Cortex of kidney (tissue), 1 donor: ENCODE results near the gene CD96.

ENCODE experiments used
- DNase-seq: peaks from one replicate; lab custom pipeline; 2025; lab: John Stamatoyannopoulos, UW

Gene CD96

DNA sequence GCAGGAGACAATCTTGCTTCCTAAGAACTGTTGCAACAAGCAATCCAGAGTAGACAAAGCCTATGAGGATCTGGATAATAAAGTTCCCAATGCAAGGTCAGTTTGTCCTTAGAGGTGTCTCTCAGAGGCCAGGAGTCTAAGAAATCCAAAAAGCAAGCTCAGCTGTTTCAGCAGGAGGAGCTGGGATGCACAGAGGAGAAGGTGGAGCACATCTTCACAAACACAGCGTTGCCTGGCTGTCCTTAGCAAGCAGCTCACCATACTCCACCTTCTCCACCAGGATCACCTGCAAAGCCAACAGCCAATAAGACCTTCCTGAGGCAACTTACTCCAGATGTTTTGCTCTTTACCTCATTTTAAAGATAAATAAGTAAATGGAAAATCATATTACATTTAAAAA lies 52.8 kb downstream of the CD96 start:
- DNase-seq, result no peak

DNA sequence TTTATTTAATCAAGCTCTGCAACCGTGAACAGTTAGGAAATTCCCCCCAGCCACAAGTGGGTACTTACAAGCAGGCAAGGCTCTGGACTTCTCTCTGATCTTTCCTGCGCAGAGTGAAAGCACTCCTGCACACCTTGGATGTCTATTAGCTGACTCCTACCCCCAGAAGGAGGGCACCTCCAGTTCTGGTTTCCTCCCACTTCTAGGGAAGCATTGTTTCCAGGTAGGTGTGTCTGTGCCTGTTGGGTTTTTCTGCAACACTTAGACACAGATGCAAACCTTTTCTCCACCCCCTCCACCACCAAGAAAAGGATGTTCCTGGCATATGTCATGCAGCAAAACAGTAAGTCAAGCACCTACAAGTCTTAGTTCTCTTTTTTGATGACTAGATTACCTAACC lies 53.2 kb downstream of the CD96 start, which contains the start of gene ZBED2:
Gene ZBED2, minus strand, starts transcription at position 115 of the 400 bp plus-strand sequence. CDS start 1,145 bp downstream, outside the sequence.
- DNase-seq, result no peak

DNA sequence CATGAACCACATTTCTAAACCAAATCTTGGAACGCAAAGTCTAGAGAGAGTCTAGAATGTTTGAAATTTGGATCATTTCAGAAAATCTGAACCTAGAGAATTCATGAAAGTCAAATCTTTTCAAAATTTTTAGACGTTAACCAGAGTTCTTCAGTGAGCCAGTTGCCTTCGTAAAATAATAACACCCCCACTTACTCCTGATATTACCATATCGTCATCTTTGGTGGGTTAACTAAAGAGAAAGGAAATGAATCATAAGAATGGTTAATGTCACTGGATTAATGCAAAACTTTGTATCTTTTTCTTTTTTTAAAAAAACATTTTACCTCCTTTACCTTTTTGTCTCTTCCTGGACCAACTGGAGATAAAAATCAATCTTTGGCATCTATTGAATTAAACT lies 54.3 kb downstream of the CD96 start:
- DNase-seq, result no peak

DNA sequence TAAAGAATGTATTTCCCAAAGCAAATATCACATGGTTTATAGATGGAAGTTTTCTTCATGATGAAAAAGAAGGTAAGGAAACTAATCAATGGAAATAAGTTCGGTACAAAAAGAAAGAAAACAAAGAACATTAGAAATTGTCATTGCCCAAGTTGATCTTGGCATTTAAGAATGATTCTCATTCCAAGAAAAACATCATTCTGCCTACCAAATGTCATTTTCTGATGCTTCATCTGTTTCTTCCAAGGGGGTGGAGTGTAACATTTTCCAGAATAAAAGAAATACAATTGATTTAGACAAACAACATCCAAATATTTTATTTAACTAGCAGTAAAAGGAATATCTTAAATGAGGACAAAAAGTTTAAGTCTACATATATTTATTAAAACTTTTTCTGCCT lies 56.1 kb downstream of the CD96 start:
- no peak for DNase-seq

DNA sequence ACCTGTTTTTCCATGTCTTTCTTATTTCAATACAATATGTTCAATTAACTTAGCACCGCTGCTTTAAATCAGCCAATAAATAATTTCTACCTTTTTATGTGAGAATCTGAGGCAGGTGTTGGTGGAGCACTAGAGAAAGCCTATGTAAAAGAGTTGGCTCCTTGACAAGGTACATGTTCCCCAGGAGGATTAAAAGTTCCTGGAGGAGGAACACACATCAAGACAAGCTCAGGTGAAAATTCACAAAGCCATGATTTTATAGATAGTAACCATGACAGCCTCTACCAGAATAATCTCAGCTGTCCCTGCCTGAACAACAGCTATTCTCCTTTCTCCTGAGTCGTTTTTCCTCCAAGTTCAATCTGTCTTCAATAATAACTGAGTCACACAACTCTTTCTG lies 56.6 kb downstream of the CD96 start:
- no peak for DNase-seq

DNA sequence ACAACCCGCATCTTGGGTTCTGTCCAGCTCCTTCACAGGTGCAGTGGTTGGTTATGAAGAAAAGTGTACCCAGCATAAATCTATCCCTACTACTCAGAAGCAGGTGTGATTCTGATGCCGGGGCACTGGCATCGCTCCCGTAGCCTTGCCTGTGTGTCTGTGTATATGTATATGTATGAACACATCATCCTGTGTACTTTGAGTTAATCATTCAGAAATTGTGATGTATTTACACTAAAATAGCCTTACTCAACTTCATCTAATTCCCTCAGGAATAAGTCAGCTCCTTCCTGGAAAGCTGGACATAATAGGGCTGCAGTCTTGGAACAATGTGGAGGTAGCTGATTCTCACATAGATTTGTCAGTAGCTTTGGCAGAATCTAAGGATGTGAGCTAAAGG lies 59.8 kb downstream of the CD96 start:
- DNase-seq, result no peak

DNA sequence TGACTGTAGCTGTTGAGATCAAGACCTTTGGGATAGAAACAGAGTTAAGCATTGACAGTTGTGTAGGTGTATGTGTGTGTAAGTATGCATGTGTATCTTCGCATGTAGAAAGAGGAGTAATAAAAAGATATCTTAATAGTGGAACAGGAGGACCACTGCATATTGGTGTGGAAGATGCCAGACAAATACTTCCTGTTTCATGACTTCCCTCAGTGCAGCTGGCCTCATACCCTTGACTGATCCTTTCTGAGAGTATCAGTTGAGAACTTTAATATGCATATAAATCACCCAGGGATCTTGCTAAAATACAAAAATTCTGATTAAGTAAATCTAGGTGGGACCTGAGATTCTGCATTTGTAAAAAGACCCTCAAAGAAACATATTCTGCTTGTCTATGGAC lies 61.7 kb downstream of the CD96 start:
- no peak for DNase-seq

DNA sequence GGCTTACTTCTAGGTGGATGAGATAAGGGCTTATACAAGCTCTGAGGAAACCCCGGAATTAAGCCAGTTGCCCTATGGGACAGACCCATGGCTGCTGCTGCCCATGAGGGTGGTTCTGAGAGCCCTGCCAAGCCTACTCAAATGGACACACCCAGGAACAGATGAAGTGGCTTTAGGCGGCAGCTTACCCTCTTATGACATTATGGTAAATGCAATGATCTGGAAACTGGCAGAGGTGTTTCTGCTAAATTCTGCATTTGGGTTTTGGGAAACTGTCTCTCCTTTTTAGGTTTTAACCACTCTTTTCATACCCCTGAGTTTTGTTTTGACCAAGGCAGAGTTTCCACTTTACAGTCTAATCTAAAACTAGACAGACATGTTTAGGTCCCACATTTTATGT lies 62.1 kb downstream of the CD96 start:
- DNase-seq, result no peak

DNA sequence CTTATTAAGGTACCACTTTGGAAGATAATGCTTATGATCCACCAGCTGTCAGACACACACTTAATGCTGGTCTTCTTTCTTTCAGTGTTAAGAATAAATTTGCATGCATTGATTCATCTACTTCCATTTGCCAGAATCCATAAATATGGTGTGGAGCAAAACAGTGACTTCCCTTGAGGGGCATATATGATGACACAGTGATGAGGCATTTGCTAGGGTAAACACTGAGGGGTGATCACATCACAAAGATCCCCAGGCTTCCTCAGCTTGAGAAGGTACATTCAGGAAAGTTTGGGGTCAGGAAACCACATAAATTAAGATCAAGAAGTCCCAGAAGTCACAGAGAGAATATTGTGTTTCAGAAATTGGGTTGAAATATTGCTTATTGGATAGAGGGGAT lies 63.0 kb downstream of the CD96 start:
- DNase-seq, result no peak

DNA sequence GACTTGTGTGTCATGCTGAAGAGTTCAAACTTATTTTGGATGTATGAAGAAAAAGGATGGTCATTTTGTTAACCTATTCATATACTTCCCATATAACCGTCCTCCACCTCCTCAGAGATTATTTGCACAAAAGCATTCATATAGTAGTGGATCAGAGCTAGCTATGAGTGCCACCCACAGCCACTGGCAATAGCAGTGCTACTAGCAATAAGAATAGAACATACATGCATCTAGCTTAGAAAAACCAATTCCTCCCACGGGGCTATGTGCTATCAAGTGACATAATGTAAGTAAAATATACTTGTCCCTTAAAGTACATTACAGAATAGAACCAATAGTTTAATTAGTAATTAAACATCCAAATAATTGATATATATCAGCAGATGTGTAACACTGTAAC lies 63.5 kb downstream of the CD96 start:
- DNase-seq, result no peak

DNA sequence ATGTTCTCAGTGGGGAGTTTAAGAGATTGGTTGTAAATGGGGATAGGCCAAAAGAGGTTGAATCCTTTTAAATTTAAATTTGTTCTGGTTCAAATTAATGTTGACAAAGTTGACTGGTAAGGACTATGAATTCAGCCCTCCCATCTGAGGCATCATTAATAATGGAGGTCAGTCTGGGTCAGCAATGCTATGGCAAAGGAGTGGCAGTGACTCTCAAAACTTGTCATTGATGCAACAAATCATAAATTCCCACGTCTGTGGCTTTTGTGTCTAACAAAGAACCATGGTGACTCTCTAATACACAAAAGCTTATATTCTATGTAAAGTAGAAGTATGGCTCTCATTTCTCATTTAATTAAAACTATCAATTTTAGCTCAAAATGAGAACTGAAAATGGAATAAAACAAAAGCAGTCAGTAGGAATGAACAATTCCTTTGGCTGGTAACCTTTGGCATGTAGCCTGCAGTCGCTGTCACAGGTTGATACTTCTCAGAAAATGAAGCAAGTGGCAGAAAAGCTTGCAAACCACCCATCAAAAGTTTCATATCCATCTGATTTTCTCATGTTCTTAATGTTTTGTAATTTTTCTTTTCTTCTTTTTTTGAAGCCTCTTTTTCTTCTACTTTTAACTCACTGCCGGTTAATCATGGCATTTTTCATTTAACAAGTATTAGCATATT lies 65.4 kb downstream of the CD96 start:
- DNase-seq, result no peak

DNA sequence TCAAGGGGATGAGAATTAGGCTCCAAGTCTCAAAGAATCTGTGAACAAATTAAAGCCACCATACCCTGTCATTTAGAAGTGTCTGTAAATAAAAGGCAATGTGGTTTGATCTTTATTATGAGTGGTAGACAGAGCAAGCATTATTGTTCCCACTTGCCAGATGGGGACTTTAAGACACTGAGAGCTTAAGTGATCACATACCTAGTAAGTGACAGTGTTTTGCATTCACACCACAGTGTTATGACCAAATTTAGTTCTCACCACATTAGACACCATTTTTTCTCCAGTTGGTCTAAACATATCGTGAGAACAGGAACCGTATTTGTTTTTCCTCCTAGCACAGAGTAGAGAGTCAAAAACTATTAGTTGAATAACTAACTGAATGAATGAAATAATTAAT lies 66.4 kb downstream of the CD96 start:
- no peak for DNase-seq

DNA sequence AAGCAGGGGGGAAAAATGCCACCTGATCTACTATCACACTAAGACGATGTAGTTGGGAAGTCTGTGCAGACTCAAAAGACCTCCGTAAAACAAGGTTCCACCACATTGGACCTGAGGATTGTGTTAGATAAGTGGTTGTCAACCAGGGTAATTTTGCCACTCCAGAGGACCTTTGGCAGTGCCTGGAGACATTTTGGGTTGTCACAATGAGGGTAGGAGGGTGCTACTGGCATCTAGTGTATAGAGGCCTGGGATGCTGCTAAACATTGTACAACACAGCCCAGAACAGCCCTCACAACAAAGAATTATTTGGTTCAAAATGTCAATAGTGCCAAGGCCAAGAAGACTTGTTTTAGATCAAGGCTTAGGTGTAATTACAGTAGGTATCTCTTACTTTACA lies 67.7 kb downstream of the CD96 start:
- no peak for DNase-seq

DNA sequence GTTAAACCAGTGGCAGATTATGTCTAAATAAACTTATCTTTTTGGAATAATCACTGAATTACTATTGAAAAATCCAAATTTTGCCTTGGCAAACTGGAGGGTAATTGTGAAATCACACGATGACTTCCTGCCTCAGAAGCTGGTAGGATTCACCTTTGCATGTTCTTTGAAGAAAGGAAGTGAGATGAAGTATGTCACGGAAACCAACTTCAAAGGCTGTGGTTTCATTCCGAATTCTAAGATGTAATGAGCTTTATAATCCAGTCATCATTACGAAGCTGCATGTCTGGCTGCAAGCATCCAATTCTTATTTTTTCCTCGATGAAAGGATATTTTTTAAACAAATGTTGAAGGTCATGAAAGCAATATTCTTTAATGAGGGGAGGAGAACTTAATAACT lies 68.2 kb downstream of the CD96 start:
- DNase-seq, result no peak

DNA sequence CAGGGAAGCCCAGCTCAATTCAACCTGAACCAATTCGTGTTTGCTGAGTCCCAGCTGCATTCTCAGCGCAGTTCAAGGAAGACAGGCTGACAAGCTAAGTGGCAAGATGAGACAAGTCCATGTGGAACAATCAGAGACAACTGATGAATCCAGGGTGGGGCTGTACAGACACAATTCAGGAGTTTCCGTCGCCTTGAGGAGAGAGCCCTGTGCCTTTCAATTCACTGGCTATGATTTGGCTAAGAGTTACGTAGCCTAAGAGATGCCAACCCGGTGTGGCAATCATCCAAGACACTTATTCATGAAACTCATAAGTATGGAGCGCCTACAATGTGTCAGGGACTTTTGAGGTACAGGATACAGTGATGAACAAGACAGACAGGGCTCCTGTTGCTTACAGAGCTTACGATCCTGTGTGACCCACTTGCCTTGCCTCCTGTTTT lies 68.6 kb downstream of the CD96 start:
- DNase-seq, result no peak

DNA sequence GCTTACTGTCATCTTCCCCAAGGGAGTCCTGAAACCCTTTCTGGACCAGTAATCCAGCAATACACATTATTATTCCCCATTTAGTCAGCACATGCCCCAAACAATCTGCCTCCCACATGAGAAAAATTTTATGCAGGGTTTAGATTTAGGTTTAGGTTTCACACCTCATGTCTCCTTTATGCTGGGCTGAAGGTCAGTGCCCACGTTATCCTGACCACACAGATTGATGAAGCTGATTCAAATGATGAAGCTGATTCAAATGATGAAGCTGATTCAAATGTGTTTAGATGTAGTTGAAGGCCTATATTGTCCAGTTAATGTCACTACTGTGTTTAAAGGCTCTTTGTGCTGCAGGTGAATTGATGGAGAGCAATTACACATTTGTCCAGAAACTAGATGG lies 71.3 kb downstream of the CD96 start:
- no peak for DNase-seq

DNA sequence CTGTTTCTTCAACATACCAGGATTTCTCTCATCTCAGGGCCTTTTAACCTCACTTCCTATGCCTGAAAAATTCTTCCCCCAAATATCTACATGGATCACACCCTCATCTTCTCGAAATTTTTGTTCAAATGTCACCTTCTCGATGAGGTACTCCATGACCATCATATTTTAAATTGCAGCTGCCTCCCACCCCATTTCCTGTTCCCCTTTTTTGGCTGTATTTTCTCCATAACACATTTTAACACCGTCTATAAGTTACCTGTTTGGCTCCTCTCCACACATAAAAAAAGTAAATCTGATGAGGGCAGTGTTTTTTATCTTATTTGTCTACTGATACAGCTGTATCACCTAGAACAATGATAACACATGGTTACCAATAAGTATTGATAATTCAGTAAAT lies 73.9 kb downstream of the CD96 start:
- DNase-seq, result no peak

DNA sequence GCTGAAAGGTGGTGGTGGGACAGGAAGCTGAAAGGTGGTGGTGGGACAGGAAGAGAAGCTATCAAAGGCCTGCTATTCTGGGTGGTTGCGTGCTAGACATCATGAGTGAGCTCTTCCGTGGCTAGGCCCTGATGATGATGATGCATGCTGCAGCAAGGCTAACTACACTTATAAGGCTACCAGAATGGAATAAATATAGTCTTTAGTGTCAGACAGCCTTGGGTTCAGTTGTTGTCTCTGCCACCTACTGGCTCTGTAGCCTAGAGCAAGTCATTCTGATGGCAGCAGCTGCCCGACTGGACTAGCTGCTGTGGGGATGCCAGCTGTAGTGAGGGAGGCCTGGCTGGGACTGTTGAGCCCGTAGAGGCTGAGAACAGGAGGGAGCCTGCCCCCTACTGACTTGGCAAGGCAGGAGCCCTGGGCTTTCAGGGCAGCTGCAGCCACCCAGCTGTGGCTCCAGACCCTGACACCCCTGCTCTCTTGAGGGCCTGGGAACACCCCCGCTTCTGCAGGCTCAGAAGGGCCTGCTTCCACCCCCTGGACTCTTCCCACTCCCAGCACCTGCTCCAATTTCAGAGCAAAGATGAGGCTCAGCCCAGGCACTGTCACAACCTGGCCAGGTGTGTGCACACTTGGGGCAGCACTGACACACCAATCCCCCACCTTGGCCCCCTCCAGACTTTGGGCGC lies 74.6 kb downstream of the CD96 start:
- no peak for DNase-seq

DNA sequence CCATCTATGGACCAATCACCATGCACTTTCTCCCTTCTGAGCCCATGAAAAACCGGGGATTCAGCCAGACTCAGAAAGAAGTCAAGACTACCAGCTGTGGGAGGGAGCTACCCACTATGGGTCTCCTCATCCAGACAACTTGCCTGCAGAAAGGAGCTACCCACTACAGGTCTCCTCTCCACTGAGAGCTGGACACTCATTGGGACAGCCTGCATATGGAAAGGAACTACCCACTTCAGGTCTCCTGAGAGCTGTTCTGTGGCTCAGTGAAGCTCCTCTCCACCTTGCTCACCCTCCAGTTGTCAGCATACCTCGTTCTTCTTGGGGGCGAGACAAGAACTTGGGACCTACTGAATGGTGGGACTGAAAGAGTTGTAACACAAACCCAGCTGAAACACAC lies 75.4 kb downstream of the CD96 start:
- no peak for DNase-seq

DNA sequence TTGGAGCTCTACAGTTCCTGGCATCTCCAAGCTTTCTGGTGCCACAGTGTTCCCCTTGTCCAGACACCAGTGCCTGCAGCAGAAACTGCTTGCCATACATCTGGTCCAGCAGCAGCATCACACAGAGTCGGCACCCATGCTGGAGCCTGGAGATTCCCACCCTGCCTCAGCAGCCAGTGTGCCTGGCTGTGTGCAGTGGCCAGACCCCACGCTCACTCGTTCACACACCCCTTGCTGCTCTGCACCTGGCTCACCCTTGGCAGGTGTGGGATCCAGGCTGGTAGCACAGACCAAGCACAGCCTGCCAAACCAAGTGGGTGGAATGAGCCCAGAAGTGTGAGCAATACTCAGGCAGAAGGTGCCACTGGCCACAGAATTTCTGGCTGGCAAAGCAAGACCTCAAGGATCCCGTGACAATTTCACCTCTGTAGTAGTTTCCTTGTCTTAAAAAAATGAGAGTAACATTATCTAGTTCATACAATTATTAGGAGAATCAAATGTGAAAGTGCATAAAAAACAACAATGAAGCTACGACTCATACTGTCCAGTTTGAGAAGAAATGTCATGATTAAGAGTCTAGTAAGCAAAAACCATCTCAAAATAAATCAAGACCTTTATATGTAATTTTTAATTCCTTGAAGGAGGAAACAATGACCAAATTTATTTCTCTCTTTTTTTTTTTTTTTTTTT lies 76.1 kb downstream of the CD96 start:
- DNase-seq, result no peak

DNA sequence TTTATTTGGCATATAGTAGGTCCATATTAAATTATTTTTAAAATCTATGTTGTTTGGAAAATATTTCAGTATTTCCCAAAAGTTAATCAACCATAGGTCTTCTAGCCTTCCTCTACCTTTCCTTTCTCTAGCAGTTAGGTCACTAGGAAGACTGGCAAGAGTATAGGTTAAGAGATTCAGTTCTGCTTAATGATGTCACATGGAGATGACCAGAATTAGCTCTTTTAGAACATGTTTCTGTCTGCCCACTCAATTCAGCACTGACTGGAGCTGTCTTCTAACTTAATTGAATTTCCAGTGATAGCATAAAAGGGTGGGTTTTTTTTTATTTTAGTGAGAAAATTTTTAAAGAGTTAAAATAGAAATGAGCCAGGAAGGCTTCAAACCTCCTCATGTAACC lies 76.9 kb downstream of the CD96 start:
- DNase-seq, result no peak

DNA sequence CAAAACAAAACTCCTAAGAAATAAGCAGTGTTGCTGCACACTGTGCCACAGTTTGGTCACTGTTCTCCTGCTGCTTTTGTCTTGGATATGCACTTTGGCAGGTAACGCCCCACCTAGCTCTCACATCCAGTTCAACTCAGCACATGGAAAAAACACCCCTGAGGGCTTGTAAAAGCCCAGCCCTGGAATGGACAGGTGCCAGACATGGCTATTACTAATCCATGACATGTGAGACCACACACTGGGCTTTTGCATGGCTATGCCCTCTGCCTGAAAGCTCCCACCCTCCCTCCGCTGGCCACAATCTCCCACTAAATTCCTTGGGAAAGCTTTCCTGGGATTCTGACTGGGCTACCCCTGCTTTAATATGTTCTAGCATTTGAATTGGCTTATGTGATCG lies 77.8 kb downstream of the CD96 start:
- no peak for DNase-seq

DNA sequence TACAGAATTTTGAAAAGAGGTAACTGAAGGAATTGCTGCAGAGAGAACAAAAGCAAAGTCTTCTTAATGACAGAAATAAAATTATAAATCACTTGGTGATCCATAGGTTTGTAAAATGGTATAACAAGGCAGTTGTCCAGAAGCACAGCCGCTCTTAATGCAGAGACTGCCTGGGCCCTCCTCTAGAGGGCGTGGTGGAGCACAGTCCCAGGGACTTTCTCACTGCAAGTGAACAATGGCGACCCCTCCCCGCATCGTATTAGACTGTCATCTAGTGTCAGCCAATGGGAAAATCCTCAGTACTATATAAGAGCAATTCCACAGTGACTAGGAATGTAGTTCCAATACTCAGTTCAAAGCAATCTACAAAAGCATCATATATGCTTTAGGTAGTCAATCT lies 79.5 kb downstream of the CD96 start:
- DNase-seq, result no peak
